Cerebellar nuclear complex (tissue), 1 donor: ENCODE data around the gene TAF13.
A peak's percentile ranks its signal among the peaks of the same experiment; 100 is the strongest.

Experiments
- DNase-seq, 2 experiments: peaks; one replicate each; lab custom pipeline; 2025; lab: John Stamatoyannopoulos, UW

The TAF13 gene, protein sequence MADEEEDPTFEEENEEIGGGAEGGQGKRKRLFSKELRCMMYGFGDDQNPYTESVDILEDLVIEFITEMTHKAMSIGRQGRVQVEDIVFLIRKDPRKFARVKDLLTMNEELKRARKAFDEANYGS

GRCh38 chr1:109075531-109076490 is at the start of gene TAF13:
TAF13 (minus strand) TSS chr1:109076003; CDS start chr1:109075947, 56 bp downstream.
- DNase-seq, result peak; percentile 58 to 87

DNA sequence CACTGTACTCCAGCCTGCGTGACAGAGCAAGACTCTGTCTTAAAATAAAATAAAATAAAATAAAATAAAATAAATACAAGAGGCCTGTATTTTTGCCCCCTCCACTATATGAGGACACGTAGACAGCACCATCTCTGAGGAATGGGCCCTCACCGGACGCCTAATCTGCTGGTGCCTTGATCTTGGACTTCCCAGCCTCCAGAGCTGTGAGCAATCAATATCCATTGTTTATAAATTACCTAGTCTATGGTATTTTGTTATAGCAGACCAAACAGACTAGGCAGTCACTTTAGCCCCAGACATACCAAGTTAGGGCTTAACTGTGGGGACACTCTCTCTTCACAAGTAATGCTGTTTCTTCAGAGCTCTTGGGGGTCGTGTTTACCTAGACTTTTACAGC is 44.6 kb upstream of the TAF13 start:
- no peak for DNase-seq

GRCh38 chr1:109118089-109118488 is 42.3 kb upstream of the TAF13 start:
- no peak for DNase-seq

GRCh38 chr1:109116286-109116685 is 40.5 kb upstream of the TAF13 start:
- DNase-seq, result no peak

DNA sequence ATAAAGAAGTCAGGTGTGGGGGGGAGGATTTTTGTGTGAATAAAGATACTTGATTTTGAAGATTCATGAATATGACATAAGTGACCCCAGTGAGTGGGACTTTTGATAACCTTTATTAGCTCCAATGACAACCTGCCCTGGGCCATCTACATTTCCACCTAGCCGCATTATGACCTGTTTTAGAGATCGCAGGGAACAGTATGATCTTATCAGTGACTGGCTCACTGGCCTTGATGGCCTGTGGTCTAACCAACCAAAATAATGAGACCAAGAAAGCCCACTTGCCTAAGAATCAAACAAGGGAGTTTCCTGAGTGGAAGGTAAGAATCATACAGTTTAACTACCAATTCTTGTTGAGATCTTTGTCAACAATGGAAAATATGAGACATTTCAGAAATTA is 39.9 kb upstream of the TAF13 start:
- DNase-seq, result no peak

DNA sequence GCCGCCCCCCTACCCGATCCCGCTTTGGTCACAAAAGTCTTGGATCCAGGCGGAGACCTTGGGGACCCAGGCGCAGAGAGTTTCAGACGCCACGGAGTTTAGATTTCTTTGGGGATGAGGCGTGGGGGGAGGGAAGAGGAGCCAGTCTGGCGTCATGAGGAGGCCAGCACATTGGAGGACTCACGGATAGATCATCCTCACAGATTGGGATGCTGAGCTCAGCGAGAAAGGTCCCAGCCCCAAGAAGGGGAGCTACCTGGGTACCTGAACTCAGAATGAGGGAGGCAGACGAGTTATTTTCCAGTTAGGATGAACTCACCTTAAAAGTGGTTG is 38.5 kb upstream of the TAF13 start:
- DNase-seq, result no peak

- DNase-seq, result peak; percentile 67 to 69
Observed at GRCh38 chr1:109113590-109114341, 38.0 kb upstream of the TAF13 start, which contains the start of gene ELAPOR1. ELAPOR1 (plus strand) TSS chr1:109114115; CDS start chr1:109114184, 69 bp downstream.

- peak; percentile 42 to 74 for DNase-seq
Observed at GRCh38 chr1:109112652-109113285, 37.0 kb upstream of the TAF13 start.

DNA sequence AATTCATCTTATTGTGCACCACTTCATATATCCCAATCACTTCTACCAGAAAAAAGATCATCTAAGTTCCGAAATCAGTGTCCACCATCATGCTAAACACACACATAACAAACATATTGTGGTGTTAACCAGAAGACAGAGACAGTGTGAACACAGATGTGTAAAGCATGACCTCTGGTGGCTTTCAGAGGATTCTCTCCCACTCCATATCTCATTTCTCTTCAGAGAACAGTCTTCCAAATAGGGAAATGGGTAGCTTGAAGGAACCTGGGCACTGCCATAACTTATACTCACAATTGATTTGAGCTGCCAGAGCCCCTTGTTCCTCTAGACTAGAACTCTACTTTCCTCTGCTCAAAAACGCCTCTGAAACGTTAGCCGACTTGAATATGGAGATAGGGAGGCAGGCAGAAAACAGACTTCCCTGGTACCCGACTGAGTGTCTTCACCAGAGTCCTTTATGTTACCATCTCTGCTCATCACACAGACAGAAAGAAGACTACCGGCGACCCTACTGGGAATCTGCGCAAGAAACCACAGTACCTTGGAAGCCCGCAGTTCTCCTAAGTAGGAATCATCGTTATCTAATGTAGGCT is 36.4 kb upstream of the TAF13 start:
- no peak for DNase-seq

DNA sequence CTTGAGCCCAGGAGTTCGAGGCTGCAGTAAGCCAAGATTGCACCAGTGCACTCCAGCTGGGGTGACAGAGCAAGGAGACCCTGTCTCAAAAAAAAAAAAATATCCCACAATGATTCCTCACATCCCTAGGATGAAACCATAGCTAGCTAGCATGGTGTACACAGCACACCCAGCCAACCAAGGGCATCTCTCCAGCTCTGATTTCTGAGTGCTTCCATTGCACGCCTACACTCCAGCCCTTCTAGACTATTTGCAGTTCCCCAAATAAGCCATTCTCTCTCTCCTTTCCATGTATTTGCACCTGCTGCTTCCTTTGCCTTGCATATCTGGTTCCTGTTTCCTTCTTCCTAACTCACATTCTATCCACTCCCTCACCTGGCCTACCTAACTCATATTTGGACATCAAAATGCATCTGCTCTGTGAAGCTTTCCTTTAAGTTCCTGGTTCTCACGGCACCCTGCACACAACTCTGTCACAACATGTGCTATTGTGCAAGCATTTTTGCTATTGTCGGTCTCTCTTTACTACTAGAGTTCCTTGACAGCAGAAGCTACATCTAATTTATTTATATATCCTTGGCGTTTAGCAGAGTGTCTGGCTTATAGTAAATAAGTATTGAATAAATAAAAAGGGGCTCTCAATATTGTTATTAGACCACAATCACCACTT is 35.7 kb upstream of the TAF13 start:
- no peak for DNase-seq

DNA sequence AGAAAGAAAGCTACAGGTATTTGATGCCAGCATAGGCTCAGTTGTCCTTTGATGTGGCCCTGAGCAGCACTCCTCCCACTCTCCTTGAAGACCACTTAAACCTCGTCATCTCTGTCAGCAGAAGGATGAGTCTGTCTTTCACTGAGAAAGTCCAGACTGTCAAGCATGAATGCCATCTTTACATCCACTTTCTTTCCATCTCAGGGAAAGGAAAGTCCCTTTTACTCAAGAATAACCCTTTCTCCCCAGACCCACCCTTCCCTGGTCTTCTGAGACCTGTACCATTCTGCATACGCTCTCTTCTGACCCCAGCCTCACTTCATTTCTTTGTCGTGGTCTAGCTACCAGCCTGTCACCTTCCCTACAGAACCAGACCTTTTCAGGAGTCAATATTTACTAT is 34.1 kb upstream of the TAF13 start:
- DNase-seq, result no peak

DNA sequence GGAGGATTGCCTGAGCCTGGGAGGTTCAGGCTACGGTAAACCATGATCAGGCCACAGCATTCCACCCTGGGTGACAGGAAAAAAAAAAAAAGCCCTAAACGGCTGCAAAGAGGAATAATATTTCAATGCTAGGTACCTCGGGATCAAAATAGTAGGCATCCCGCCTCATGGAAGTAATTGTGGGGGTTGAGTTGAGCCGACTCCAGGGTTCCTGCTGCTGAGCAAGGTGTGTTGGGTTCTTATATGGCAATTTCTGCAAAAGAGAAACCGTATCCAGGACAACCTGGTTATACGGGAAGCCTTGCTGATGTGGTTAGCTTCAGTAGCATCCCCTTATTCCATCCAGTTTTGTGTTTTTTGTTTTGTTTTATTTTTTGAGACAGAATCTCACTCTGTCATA is 32.0 kb upstream of the TAF13 start:
- DNase-seq, result no peak

DNA sequence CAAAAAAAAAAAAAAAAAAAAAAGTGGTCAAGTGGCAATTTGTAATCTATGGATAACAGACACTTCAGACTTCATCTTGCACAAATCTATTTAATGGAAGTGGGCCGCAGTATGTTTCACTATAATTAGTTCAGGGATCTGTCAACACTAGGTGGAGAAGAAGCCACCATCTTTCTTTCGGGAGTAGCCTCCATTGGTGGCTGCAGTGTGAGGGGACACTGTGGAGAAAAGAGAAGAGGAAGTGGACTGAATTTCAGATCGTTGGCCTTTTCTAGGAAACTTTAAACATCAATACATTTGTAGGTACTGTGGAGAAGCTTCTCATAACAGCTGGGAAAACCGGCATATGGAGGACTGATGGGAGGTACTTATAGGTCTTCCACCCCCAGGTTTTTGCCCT is 30.1 kb upstream of the TAF13 start:
- no peak for DNase-seq

DNA sequence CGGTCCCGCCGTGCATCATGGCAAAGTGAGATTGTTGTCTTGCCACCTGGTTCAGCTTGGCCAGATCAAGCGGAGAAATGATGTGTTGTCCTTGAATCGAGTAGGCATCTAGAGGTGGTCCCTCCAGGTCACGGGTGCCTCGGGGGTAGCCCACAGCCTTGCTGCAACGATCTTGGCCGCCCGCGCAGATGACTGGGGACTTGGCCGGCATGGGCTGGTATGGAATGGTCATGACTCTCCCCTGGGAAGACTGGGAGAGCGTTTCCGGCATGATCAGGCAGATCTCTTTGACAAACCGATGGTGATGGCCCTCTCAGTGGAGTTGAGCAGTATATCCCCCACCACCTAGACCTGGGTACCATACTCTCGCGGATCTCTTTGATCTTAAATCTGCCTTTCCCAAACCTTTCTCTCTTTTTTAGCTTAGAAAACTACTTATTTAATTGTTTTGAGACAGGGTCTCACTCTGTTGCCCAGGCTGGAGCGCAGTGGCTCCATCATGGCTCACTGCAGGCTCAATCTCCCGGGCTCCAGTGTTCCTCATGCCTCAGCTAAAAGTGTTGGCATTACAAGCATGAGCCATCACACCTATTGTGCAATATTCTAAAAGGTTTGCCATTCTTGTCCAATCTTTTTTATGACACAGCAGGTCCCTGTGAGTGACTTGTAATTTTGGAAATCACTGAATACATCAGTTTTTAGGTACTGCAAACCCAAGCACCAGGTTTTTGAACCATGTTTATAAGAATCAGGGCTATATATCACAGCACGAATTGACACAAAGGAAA is 28.8 kb upstream of the TAF13 start:
- DNase-seq, result no peak

- peak; percentile 52 to 92 for DNase-seq
Observed at GRCh38 chr1:109099938-109100773, 24.4 kb upstream of the TAF13 start.

DNA sequence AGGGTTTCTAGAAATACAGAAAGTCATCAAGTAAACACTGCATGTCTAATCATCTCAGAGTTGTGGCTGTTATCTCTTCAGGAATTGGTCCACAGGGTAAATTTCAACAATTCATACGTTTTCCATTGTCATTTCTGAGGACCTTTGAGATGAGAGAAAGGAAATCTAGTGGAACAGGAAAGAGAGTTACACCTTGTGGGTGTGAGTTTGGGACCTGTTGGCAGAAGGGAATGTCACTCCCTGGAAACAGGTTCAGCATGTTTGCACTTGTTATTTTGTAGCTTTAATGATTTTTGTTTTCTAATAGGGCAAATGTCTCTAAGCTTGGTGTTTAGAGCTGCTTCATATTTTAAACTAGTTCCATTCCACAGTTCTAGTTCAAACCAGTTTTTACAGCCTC is 20.3 kb upstream of the TAF13 start:
- no peak for DNase-seq

DNA sequence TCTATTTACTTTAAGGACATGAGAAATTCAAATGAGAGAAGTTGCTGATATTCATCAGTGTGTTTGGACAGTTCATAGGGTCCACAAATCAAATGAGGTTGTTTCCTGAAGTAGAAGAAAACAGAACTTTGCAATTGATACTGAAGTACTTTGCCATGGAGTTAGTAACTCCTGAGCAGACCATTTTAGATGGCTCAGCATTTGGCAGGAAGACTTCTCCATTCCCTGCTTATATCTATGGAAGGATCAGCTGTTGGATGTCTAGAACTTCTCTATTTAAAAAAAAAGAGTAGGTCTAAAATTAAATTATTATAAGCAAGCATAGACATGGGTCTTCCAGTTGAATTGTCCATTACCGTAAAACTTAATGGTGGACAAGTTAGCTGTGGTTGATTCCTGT is 19.8 kb upstream of the TAF13 start:
- no peak for DNase-seq

DNA sequence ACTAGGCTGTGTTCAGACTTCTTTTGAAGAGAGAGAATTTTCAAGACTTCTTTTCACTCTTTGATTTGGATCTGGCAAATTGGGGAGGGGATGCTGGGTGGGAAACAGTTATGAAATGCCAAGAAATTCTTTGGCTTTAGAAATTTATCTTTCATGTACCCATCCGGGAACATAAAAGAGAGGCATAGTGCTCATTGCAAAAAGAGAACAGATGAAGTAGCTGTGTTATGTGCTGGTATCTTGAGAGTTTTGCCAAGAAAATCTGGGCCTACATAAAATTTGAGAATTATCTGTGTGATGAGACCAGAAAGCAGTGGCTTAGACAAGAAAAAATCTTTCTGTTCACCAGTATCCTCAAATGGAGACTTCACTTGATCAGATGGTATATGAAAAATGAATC is 19.1 kb upstream of the TAF13 start:
- DNase-seq, result no peak

GRCh38 chr1:109094377-109094803 is 18.6 kb upstream of the TAF13 start:
- DNase-seq, result no peak

DNA sequence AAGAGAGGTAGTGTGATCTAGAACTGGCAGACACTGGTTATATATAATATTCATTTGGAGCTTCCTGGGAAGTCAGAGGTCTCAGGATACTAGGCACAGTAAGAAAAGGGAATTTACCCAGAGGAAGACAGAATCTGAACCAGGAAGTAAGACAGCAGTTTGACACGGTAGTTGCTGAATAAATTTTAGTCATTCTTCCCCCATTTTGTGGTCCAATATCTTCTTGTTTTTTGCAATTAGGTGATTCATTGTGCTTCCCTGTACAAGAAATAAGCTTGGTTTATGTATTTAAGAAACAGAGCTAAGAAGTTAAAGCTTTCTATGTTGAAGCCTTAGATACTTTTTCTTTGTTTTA is 16.0 kb upstream of the TAF13 start:
- no peak for DNase-seq
